Bronchial epithelial cell (primary cell): ENCODE measurements around the gene GALNT18. TPM values are rescaled to one million over a fixed set of nuclear protein-coding genes. Genes with fewer than 3 reads are reported as not detected.

Source experiments
- DNase-seq: peaks from one replicate; pipeline ENCODE4 v3.0.0-alpha.2; 2010; ENCODE audit warnings: low read depth
- FAIRE-seq: peaks from 2 replicates; lab custom pipeline; 2011; peaks lifted over from hg19 to GRCh38; lab: Jason Lieb, UNC
- H3K27me3 ChIP-seq: 2 replicates; pipeline ENCODE4 v1.5.1; 2011; ENCODE audit warnings: low read length; ENCODE audit not compliant: control insufficient read depth, insufficient read depth
- H3K36me3 ChIP-seq: 2 replicates; pipeline ENCODE4 v1.5.1; 2011; ENCODE audit warnings: low read length; ENCODE audit not compliant: control insufficient read depth, insufficient read depth
- H3K4me3 ChIP-seq: 2 replicates; pipeline ENCODE4 v1.5.1; 2011; ENCODE audit warnings: mild to moderate bottlenecking, low read depth, low read length, control low read depth
- total RNA-seq: library from RNA; depleted of rRNA; stranded (reverse); fragments of >200 nt; gene quantifications from 2 replicates; pipeline ENCODE4 v1.2.1, GENCODE V29; 2014
- TF ChIP-seq, protein P1 (sequence below): IDR thresholded peaks from 2 replicates; pipeline ENCODE4 v1.5.1; 2011; ENCODE audit warnings: mild to moderate bottlenecking, moderate library complexity, low read length, control low read depth, inconsistent platforms; ENCODE audit not compliant: insufficient read depth, severe bottlenecking

GALNT18 gene
- total RNA-seq, 1 donor from 2014 or later: 26.1 TPM

DNA sequence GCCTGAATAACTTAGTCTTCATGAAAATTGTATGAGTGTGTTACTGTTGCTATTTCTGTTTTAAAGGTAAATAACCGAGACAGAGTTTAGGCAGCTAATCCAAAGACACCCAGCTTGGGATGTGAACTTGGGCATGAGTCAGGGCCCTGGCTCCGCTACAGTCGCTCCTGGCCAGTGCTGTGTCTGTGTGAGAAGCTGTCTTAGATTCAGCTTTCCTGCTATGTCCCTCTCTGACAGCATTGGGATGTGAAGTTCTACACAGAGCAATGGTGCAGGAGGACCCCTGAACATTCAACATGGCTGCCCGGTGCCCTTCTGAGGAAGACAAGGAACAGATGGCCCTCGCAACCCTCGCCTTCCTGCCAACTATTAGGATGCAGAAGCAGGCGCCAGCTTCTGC, 49.4 kb downstream of the GALNT18 start:
- DNase-seq (no peak), FAIRE-seq (no peak)
- no peak overlapping the region for H3K4me3 ChIP-seq
- no peaks in the 10 kb centered on the region for H3K36me3 ChIP-seq
- TF ChIP-seq, protein P1, sequence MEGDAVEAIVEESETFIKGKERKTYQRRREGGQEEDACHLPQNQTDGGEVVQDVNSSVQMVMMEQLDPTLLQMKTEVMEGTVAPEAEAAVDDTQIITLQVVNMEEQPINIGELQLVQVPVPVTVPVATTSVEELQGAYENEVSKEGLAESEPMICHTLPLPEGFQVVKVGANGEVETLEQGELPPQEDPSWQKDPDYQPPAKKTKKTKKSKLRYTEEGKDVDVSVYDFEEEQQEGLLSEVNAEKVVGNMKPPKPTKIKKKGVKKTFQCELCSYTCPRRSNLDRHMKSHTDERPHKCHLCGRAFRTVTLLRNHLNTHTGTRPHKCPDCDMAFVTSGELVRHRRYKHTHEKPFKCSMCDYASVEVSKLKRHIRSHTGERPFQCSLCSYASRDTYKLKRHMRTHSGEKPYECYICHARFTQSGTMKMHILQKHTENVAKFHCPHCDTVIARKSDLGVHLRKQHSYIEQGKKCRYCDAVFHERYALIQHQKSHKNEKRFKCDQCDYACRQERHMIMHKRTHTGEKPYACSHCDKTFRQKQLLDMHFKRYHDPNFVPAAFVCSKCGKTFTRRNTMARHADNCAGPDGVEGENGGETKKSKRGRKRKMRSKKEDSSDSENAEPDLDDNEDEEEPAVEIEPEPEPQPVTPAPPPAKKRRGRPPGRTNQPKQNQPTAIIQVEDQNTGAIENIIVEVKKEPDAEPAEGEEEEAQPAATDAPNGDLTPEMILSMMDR: no peak
- no peaks in the 10 kb centered on the region for H3K27me3 ChIP-seq

- Histone ChIP-seq H3K4me3 (no peak overlapping the region), H3K27me3 (no peaks in the 10 kb centered on the region), H3K36me3 (no peaks in the 10 kb centered on the region)
- no peak for FAIRE-seq
- DNase-seq: no peak
- TF ChIP-seq, protein P1: no peak
Observed at GRCh38 chr11:11571893-11572292, 49.9 kb downstream of the GALNT18 start.

DNA sequence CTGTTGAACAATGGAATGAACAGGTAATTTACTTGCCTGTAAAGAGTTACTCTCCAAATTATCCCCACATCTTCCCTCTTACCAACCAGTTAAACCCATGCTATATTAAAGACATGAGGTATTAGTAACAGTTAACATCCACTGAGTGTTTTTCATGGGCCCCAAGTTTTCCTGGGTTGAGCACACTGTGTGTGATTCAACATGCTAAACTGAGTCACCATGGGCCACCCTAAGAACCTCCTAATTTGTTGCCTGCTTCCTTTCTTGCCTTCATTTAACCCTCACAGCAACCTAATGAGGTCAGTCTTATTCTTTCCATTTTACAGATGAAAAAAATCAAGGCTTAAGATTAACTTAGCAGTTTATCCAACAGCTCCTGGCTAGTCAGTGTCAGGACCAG, 51.0 kb downstream of the GALNT18 start:
- no peak for FAIRE-seq
- no peaks in the 10 kb centered on the region for H3K27me3 ChIP-seq
- TF ChIP-seq, protein P1: no peak
- no peaks in the 10 kb centered on the region for H3K36me3 ChIP-seq
- peak; percentile 55 for DNase-seq
- no peak overlapping the region for H3K4me3 ChIP-seq

GRCh38 chr11:11569936-11570491, 51.8 kb downstream of the GALNT18 start:
- no peak overlapping the region for H3K4me3 ChIP-seq
- DNase-seq (peak; percentile 79), FAIRE-seq (peak; percentile 7)
- no peaks in the 10 kb centered on the region for H3K36me3 ChIP-seq
- no peaks in the 10 kb centered on the region for H3K27me3 ChIP-seq
- TF ChIP-seq, protein P1: peak; percentile 48

- FAIRE-seq: peak; percentile 28
- Histone ChIP-seq H3K4me3 (no peak overlapping the region), H3K27me3 (no peaks in the 10 kb centered on the region), H3K36me3 (no peaks in the 10 kb centered on the region)
- TF ChIP-seq, protein P1: no peak
- peak; percentile 83 for DNase-seq
Observed at GRCh38 chr11:11568651-11569229, 53.1 kb downstream of the GALNT18 start.
